ENCODE measurements around the gene XRCC6. TPM values are rescaled to one million over a fixed set of nuclear protein-coding genes. Genes with fewer than 3 reads are reported as not detected.

The XRCC6 gene
- total and polyA plus RNA-seq, 2 of the 13 experiments (the other 11 are each of a cell fraction or from before 2014, with no cell fraction given) = 124 to 625 TPM

GRCh38 chr22:41589391-41590241, 31.5 kb upstream of the XRCC6 start, which contains the start of gene PMM1 (continued):
- TF ChIP-seq ZNF142 (CRISPR knock-in tag; IDR thresholded peaks at IDR 0.05) = no peak
- TF ChIP-seq DDIT3 (CRISPR knock-in tag; IDR thresholded peaks at IDR 0.05) = no peak
- 0 out of 2 replicates have a peak, but pooled peaks have one; percentile 27 for TF ChIP-seq KAT8 (CRISPR knock-in tag; IDR thresholded peaks at IDR 0.05)
- 0 out of 2 replicates have a peak, but pooled peaks have one; percentile 19 for TF ChIP-seq POGZ (CRISPR knock-in tag; IDR thresholded peaks at IDR 0.05)
- no peak for TF ChIP-seq RFX1 (IDR thresholded peaks at IDR 0.05)
- TF ChIP-seq NR2F6 (IDR thresholded peaks at IDR 0.05) = no peak
- TF ChIP-seq NR2F6 (CRISPR knock-in tag; IDR thresholded peaks at IDR 0.05) = peak; percentile 1; the same call in 1 of the 2 replicates
- TF ChIP-seq MED8 (CRISPR knock-in tag; IDR thresholded peaks at IDR 0.05; ENCODE audit: insufficient replicate concordance) = peak; percentile 32
- TF ChIP-seq SP2 (CRISPR knock-in tag; IDR thresholded peaks at IDR 0.05) = peak; percentile 82
- TF ChIP-seq NFYC (CRISPR knock-in tag; IDR thresholded peaks at IDR 0.05) = peak; percentile 72
- no peak for TF ChIP-seq ZNF510 (CRISPR knock-in tag; IDR thresholded peaks at IDR 0.05; ENCODE audit: low read depth)
- no peak for TF ChIP-seq DNMT1 (CRISPR knock-in tag; IDR thresholded peaks at IDR 0.05)
- TF ChIP-seq, protein P1, sequence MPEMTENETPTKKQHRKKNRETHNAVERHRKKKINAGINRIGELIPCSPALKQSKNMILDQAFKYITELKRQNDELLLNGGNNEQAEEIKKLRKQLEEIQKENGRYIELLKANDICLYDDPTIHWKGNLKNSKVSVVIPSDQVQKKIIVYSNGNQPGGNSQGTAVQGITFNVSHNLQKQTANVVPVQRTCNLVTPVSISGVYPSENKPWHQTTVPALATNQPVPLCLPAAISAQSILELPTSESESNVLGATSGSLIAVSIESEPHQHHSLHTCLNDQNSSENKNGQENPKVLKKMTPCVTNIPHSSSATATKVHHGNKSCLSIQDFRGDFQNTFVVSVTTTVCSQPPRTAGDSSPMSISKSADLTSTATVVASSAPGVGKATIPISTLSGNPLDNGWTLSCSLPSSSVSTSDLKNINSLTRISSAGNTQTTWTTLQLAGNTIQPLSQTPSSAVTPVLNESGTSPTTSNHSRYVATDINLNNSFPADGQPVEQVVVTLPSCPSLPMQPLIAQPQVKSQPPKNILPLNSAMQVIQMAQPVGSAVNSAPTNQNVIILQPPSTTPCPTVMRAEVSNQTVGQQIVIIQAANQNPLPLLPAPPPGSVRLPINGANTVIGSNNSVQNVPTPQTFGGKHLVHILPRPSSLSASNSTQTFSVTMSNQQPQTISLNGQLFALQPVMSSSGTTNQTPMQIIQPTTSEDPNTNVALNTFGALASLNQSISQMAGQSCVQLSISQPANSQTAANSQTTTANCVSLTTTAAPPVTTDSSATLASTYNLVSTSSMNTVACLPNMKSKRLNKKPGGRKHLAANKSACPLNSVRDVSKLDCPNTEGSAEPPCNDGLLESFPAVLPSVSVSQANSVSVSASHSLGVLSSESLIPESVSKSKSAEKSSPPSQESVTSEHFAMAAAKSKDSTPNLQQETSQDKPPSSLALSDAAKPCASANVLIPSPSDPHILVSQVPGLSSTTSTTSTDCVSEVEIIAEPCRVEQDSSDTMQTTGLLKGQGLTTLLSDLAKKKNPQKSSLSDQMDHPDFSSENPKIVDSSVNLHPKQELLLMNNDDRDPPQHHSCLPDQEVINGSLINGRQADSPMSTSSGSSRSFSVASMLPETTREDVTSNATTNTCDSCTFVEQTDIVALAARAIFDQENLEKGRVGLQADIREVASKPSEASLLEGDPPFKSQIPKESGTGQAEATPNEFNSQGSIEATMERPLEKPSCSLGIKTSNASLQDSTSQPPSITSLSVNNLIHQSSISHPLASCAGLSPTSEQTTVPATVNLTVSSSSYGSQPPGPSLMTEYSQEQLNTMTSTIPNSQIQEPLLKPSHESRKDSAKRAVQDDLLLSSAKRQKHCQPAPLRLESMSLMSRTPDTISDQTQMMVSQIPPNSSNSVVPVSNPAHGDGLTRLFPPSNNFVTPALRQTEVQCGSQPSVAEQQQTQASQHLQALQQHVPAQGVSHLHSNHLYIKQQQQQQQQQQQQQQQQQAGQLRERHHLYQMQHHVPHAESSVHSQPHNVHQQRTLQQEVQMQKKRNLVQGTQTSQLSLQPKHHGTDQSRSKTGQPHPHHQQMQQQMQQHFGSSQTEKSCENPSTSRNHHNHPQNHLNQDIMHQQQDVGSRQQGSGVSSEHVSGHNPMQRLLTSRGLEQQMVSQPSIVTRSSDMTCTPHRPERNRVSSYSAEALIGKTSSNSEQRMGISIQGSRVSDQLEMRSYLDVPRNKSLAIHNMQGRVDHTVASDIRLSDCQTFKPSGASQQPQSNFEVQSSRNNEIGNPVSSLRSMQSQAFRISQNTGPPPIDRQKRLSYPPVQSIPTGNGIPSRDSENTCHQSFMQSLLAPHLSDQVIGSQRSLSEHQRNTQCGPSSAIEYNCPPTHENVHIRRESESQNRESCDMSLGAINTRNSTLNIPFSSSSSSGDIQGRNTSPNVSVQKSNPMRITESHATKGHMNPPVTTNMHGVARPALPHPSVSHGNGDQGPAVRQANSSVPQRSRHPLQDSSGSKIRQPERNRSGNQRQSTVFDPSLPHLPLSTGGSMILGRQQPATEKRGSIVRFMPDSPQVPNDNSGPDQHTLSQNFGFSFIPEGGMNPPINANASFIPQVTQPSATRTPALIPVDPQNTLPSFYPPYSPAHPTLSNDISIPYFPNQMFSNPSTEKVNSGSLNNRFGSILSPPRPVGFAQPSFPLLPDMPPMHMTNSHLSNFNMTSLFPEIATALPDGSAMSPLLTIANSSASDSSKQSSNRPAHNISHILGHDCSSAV (CRISPR knock-in tag; IDR thresholded peaks at IDR 0.05; ENCODE audit: borderline replicate concordance) = no peak
- no peak for TF ChIP-seq ZSCAN30 (CRISPR knock-in tag; IDR thresholded peaks at IDR 0.05)
- no peak for TF ChIP-seq ZNF180 (CRISPR knock-in tag; IDR thresholded peaks at IDR 0.05; ENCODE audit: borderline replicate concordance, low read depth)
- TF ChIP-seq U2AF1 (optimal IDR thresholded peaks at IDR 0.05; ENCODE audit: low read depth, low read length) = no peak
